NCI-H510A treated with DMSO at 0.1 percent for 48 hours (cell line): ENCODE measurements around the gene SLK.

ENCODE experiments used
- DNase-seq: peaks from one replicate; lab custom pipeline; 2025; lab: John Stamatoyannopoulos, UW

Gene SLK

GRCh38 chr10:103941801-103942200 is 25.1 kb upstream of the SLK start:
- DNase-seq, result no peak

- no peak for DNase-seq
Measured at GRCh38 chr10:103942866-103943265, 24.1 kb upstream of the SLK start.

GRCh38 chr10:103947799-103948516 is 19.0 kb upstream of the SLK start:
- no peak for DNase-seq

GRCh38 chr10:103949728-103950127 is 17.2 kb upstream of the SLK start:
- no peak for DNase-seq

GRCh38 chr10:103951183-103951582 is 15.8 kb upstream of the SLK start:
- DNase-seq, result no peak

- no peak for DNase-seq
Measured at GRCh38 chr10:103951942-103952341, 15.0 kb upstream of the SLK start.

- no peak for DNase-seq
Measured at GRCh38 chr10:103954543-103954942, 12.4 kb upstream of the SLK start.

GRCh38 chr10:103958996-103959395 is 7.9 kb upstream of the SLK start:
- no peak for DNase-seq

- no peak for DNase-seq
Measured at GRCh38 chr10:103960103-103960502, 6.8 kb upstream of the SLK start.

GRCh38 chr10:103967448-103968071 is 620 bp downstream of the SLK start:
- DNase-seq, result peak; percentile 45

- no peak for DNase-seq
Measured at GRCh38 chr10:103968441-103969391, 1.8 kb downstream of the SLK start.

- peak; percentile 25 for DNase-seq
Measured at GRCh38 chr10:103969436-103969835, 2.5 kb downstream of the SLK start.

- no peak for DNase-seq
Measured at GRCh38 chr10:103969857-103970627, 3.1 kb downstream of the SLK start.

- DNase-seq, result no peak
Measured at GRCh38 chr10:103975169-103975568, 8.2 kb downstream of the SLK start.

GRCh38 chr10:103977204-103977603 is 10.3 kb downstream of the SLK start:
- DNase-seq, result no peak

GRCh38 chr10:103979530-103979929 is 12.6 kb downstream of the SLK start:
- DNase-seq, result no peak

- no peak for DNase-seq
Measured at GRCh38 chr10:103980288-103980906, 13.5 kb downstream of the SLK start.

- peak; percentile 15 for DNase-seq
Measured at GRCh38 chr10:103982639-103983038, 15.7 kb downstream of the SLK start.

GRCh38 chr10:103983367-103983911 is 16.5 kb downstream of the SLK start:
- no peak for DNase-seq

GRCh38 chr10:103985726-103986125 is 18.8 kb downstream of the SLK start:
- DNase-seq, result no peak

- DNase-seq, result no peak
Measured at GRCh38 chr10:103986360-103986759, 19.4 kb downstream of the SLK start.
